HL-60 (cell line): ENCODE measurements around the gene RBPJ.

Experiments
- DNase-seq, 2 experiments: peaks; one replicate each; pipeline ENCODE4 v3.0.0-alpha.2; 2010 to 2020; ENCODE audit warnings: low read depth in 1 of 2, low spot score in 1 of 2
- H3K27ac ChIP-seq: fragments of 250-450 bp; sonication (Bioruptor Pico); replicated peaks from 2 replicates; pipeline ENCODE4 v1.5.1; 2020; ENCODE audit warnings: mild to moderate bottlenecking, moderate library complexity
- H3K27me3 ChIP-seq: fragments of 250-450 bp; sonication (Bioruptor Pico); 2 replicates; pipeline ENCODE4 v1.5.1; 2021; ENCODE audit warnings: mild to moderate bottlenecking, moderate library complexity; ENCODE audit not compliant: insufficient read depth, poor library complexity, severe bottlenecking
- H3K4me3 ChIP-seq: replicated peaks from 2 replicates; pipeline ENCODE4 v1.5.1; 2011; ENCODE audit warnings: mild to moderate bottlenecking, control low read depth, low read length; ENCODE audit not compliant: insufficient read depth
- GABPA ChIP-seq: IDR thresholded peaks from 2 replicates; pipeline ENCODE4 v1.6.1; 2012; ENCODE audit warnings: low read depth
- POLR2AphosphoS5 ChIP-seq: IDR thresholded peaks from 2 replicates; pipeline ENCODE4 v1.6.1; 2012; ENCODE audit warnings: low read depth
- SPI1 ChIP-seq: IDR thresholded peaks from 2 replicates; pipeline ENCODE4 v1.6.1; 2012; ENCODE audit warnings: low read depth, mild to moderate bottlenecking, borderline replicate concordance
- TF ChIP-seq, protein P1 (sequence below): IDR thresholded peaks from 2 replicates; pipeline ENCODE4 v1.6.1; 2012; ENCODE audit warnings: low read depth; ENCODE audit not compliant: insufficient replicate concordance
- TF ChIP-seq, protein P2 (sequence below): IDR thresholded peaks from one replicate; pipeline ENCODE4 v1.5.1; 2011; ENCODE audit warnings: low read length, control low read depth, inconsistent platforms; ENCODE audit not compliant: insufficient read depth

RBPJ gene

DNA sequence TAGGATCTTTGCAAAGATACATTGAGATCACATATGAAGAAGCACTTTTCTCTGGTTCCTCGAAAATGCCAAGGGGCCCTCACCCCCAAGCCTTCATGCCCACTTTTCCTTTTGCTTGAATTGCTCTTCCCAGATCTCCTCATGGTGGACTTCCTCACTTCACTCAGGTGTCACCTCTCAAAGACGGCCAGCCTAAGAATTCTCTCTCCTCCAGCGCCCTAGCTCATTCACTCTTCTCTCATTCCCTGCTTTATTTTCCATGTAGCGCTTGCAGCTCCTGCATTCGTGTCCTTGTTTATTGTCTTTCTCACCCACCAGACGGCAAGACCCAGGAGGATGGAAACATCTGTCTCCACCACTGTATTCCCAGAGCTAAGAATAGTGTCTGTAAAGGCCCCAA, 136.6 kb downstream of the RBPJ start:
- H3K27ac ChIP-seq: no peak overlapping the region
- no peak for DNase-seq
- TF ChIP-seq, protein P1, sequence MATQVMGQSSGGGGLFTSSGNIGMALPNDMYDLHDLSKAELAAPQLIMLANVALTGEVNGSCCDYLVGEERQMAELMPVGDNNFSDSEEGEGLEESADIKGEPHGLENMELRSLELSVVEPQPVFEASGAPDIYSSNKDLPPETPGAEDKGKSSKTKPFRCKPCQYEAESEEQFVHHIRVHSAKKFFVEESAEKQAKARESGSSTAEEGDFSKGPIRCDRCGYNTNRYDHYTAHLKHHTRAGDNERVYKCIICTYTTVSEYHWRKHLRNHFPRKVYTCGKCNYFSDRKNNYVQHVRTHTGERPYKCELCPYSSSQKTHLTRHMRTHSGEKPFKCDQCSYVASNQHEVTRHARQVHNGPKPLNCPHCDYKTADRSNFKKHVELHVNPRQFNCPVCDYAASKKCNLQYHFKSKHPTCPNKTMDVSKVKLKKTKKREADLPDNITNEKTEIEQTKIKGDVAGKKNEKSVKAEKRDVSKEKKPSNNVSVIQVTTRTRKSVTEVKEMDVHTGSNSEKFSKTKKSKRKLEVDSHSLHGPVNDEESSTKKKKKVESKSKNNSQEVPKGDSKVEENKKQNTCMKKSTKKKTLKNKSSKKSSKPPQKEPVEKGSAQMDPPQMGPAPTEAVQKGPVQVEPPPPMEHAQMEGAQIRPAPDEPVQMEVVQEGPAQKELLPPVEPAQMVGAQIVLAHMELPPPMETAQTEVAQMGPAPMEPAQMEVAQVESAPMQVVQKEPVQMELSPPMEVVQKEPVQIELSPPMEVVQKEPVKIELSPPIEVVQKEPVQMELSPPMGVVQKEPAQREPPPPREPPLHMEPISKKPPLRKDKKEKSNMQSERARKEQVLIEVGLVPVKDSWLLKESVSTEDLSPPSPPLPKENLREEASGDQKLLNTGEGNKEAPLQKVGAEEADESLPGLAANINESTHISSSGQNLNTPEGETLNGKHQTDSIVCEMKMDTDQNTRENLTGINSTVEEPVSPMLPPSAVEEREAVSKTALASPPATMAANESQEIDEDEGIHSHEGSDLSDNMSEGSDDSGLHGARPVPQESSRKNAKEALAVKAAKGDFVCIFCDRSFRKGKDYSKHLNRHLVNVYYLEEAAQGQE: no peak
- TF ChIP-seq GABPA (no peak), SPI1 (no peak), POLR2AphosphoS5 (no peak)
- TF ChIP-seq, protein P2, sequence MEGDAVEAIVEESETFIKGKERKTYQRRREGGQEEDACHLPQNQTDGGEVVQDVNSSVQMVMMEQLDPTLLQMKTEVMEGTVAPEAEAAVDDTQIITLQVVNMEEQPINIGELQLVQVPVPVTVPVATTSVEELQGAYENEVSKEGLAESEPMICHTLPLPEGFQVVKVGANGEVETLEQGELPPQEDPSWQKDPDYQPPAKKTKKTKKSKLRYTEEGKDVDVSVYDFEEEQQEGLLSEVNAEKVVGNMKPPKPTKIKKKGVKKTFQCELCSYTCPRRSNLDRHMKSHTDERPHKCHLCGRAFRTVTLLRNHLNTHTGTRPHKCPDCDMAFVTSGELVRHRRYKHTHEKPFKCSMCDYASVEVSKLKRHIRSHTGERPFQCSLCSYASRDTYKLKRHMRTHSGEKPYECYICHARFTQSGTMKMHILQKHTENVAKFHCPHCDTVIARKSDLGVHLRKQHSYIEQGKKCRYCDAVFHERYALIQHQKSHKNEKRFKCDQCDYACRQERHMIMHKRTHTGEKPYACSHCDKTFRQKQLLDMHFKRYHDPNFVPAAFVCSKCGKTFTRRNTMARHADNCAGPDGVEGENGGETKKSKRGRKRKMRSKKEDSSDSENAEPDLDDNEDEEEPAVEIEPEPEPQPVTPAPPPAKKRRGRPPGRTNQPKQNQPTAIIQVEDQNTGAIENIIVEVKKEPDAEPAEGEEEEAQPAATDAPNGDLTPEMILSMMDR: no peak

DNA sequence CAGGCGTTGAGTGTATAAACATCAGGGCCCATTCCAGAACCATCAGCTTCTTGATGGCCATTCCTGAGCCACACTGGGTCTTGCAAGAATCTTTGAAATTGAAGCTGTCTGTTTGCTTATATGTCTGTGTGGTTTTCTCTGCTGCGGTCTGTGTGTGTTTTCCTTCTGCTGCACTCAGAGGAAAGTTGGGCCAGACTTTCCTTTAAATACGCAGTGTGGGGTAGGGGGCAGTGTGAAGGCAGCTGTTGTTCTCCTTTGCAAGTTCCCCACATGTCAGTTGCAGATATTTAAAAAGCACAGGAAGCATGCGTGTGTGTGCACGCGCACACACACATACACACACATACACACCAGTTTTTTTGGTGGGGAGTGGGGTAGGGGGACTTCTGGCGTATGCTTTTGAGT, 137.3 kb downstream of the RBPJ start:
- Histone ChIP-seq H3K27me3 (no peaks in the 10 kb centered on the region), H3K27ac (no peak overlapping the region), H3K4me3 (no peak overlapping the region)
- peak in 1 of 2 experiments; percentile 66 for DNase-seq
- peak; percentile 23; the same call in 1 of the 2 replicates for TF ChIP-seq POLR2AphosphoS5
- no peak for TF ChIP-seq GABPA

More for the DNA sequence above, 136.6 kb downstream of the RBPJ start:
- Histone ChIP-seq H3K27me3 (no peaks in the 10 kb centered on the region), H3K4me3 (no peak overlapping the region)

DNA sequence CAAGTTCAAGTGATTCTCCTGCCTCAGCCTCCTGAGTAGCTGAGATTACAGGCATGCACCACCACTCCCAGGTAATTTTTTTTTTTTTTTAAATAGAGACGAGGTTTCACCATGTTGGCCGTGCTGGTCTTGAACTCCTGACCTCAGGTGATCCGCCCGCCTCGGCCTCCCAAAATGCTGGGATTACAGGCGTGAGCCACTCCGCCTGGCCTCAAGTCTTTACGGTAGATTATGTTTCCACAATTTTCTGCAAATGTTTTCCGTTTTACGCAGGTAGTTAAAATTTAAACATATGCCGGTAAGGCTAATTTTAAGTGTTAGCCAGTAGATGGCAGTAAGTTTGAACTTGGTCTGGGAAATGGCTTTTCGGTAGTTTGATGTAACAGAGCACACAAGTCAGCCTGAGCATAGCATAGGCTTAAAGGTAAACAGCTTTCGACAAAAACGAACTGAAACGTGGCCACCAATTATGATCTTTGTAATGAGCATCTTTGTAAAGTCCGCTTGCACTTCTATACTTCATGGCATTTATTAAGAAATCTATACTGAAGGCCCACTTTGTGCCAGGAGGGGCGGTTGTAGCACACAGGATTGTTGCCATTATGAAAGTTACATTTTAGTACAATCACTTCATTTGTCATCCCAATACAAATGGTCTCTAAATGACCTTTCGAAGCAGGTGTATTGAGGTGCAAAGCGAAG, 138.4 kb downstream of the RBPJ start:
- Histone ChIP-seq H3K27ac (no peak overlapping the region), H3K4me3 (no peak overlapping the region), H3K27me3 (no peaks in the 10 kb centered on the region)
- TF ChIP-seq SPI1: no peak
- TF ChIP-seq, protein P2: peak; percentile 48
- DNase-seq: peak; percentile 18 to 35

DNA sequence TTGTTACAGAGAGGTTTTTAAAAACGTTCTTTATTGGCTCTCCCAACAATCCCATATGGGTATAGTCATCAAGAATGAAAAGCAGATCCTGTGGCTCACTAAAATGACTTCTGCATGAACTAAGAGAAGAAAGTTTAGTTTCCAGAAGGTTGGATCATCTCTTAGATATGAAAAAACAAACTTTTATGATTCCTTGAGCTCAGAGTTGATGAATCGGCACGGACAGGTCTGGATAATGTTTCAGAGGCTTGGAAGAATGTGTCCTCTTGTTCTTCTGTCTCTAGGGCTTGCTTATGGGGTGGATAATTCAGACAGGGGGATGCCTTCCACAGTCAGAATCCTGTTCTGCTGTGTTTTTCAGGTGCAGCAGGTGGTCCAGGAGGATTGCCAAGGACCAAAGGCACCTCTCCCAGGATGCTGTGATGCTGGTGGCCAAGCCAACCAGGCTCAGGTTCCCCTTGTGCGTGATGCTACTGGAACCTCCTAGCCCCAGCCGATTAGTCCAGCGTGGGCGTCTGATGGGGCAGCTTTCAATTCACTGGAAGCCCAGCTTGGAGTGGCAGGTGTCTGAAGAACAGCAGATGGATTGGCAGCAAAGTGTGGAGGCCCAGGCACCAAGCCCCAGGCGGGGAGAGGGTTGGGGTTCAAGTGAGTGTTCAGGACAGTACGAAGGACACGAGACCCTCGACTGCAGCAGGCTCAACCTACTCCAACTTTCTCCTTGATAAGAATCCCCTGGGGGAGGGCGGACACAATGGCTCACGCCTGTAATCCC, 139.1 kb downstream of the RBPJ start:
- DNase-seq: no peak
- Histone ChIP-seq H3K4me3 (no peak overlapping the region), H3K27ac (no peak overlapping the region), H3K27me3 (no peaks in the 10 kb centered on the region)
- TF ChIP-seq POLR2AphosphoS5: no peak
- no peak for TF ChIP-seq GABPA
- TF ChIP-seq, protein P2: no peak
- TF ChIP-seq SPI1: no peak
- TF ChIP-seq, protein P1: no peak
